Tibial nerve (tissue), 4 donors: ENCODE data around the gene TSSC4. TPM values are rescaled to one million over a fixed set of nuclear protein-coding genes. Genes with fewer than 3 reads are reported as not detected.

Source experiments
- DNase-seq, 2 donors: peaks; one replicate each; pipeline ENCODE4 v3.0.0-alpha.2; 2019; ENCODE audit warnings: low spot score in 2 of 2
- H3K27ac ChIP-seq, 4 donors: fragments of 200-600 bp; sonication (generic) in 3 of 4; one replicate each; pipeline ENCODE4 v1.5.1; 2017 to 2019; ENCODE audit warnings: mild to moderate bottlenecking in 1 of 4
- H3K27me3 ChIP-seq, 2 donors: fragments of 200-600 bp; sonication (generic) in 1 of 2; one replicate each; pipeline versions ENCODE4 v1.5.1 to v1.6.0; 2017 to 2019
- H3K36me3 ChIP-seq, 3 donors: fragments of 200-600 bp; sonication (generic); one replicate each; pipeline ENCODE4 v1.5.1; 2018 to 2019
- H3K4me1 ChIP-seq, 4 donors: fragments of 200-600 bp; sonication (generic) in 3 of 4; one replicate each; pipeline ENCODE4 v1.5.1; 2017 to 2019
- H3K4me3 ChIP-seq, 4 donors: fragments of 200-600 bp; sonication (generic) in 3 of 4; one replicate each; pipeline ENCODE4 v1.5.1; 2017 to 2019; ENCODE audit warnings: mild to moderate bottlenecking in 1 of 4, moderate library complexity in 1 of 4
- H3K9me3 ChIP-seq, 4 donors: fragments of 200-600 bp; sonication (generic) in 3 of 4; one replicate each; pipeline ENCODE4 v1.5.1; 2017 to 2019
- EP300 ChIP-seq, 2 donors: sonication (generic); formaldehyde crosslinking; IDR thresholded peaks; one replicate each; pipeline ENCODE4 v1.6.1; 2017; ENCODE audit warnings: antibody characterized with exemption in 2 of 2, mild to moderate bottlenecking in 1 of 2
- POLR2A ChIP-seq, 2 donors: fragments of 450-650 bp; IDR thresholded peaks; one replicate each; pipeline ENCODE4 v1.6.1; 2017; ENCODE audit warnings: antibody characterized with exemption in 2 of 2, mild to moderate bottlenecking in 2 of 2, moderate library complexity in 2 of 2
- WGBS, 2 donors: methylation state at CpG; one replicate each; pipeline ENCODE4 v1.1.5; 2018; 5-methylcytosine and 5-hydroxymethylcytosine counted together
- total RNA-seq, 4 donors: library from RNA; depleted of rRNA; stranded (reverse); fragments of >200 nt; gene quantifications; one replicate each; pipeline ENCODE4 v1.1.0, GENCODE V29; 2016
- TF ChIP-seq, protein P1 (sequence below), 5 experiments: fragments of 200-600 bp in 3 of 5; fragments of 450-650 bp in 2 of 5; sonication (generic) in 3 of 5; IDR thresholded peaks; one replicate each; pipeline ENCODE4 v1.5.1; 2016 to 2019; ENCODE audit warnings: antibody characterized with exemption in 5 of 5, mild to moderate bottlenecking in 3 of 5, moderate library complexity in 2 of 5

TSSC4 gene
- total RNA-seq, 4 donors from 2014 or later = 44.8 to 54.3 (median 49.1) TPM

- Histone ChIP-seq H3K36me3 (peaks cover 0 to 64% (median 19%) of the 10 kb centered on the region in 3 donors), H3K9me3 (no peaks in the 10 kb centered on the region), H3K4me3 (no peak overlapping the region), H3K4me1 (peaks cover 6 to 86% (median 59%) of the 10 kb centered on the region in 4 donors), H3K27me3 (no peaks in the 10 kb centered on the region), H3K27ac (peak overlapping the region in 3 of 4 donors; percentile 74 to 75 (median 74))
- no peak for TF ChIP-seq POLR2A (IDR thresholded peaks at IDR 0.05)
- TF ChIP-seq EP300 (IDR thresholded peaks at IDR 0.05) = no peak
- TF ChIP-seq, protein P1, sequence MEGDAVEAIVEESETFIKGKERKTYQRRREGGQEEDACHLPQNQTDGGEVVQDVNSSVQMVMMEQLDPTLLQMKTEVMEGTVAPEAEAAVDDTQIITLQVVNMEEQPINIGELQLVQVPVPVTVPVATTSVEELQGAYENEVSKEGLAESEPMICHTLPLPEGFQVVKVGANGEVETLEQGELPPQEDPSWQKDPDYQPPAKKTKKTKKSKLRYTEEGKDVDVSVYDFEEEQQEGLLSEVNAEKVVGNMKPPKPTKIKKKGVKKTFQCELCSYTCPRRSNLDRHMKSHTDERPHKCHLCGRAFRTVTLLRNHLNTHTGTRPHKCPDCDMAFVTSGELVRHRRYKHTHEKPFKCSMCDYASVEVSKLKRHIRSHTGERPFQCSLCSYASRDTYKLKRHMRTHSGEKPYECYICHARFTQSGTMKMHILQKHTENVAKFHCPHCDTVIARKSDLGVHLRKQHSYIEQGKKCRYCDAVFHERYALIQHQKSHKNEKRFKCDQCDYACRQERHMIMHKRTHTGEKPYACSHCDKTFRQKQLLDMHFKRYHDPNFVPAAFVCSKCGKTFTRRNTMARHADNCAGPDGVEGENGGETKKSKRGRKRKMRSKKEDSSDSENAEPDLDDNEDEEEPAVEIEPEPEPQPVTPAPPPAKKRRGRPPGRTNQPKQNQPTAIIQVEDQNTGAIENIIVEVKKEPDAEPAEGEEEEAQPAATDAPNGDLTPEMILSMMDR (IDR thresholded peaks at IDR 0.05) = no peak
- WGBS, 2 donors = 86 to 92% methylated on average over 5 to 17 of the region's 20 CpGs
- no peak for DNase-seq
These were observed 9.2 kb upstream of the TSSC4 start for GRCh38 chr11:2391181-2391975.

DNA sequence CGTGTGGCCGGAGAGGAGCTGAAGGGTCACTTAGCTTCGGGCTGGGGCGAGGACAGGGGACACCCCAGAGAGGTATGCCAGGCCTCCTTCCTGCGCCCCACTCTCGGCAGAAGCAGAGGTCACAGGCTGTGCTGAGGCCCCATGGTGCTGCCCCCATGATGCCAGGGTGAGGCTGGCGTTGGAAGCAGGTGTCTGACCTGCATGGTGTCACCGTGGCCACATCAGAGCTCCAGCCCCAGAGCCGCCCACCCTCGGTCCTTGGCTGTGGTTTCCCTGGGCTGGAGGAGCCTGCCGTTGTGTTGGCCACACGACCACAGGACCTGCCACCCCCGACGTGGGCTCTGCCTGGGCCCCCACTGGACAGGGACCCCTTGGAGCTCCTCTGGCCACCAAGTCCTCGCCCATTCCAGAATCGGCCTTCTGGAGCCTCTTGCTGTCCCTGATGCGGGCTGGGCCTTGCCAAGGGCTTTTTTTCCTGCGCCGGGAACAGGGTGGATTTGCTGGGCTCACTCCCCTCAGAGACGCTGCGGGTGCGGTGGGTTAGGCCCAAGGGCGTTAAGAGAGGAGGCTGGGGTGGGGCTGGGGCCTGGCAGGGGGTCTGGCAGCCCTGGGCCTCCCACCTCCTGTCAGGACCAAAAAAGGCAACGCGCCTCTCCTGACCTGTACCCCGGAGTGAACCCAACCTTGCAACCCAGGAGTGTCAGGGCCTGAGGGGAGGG is 8.2 kb upstream of the TSSC4 start:
- H3K27ac ChIP-seq = peak overlapping the region in 3 of 4 donors; percentile 74 to 75 (median 74)
- 77 to 85% methylated on average over 8 to 17 of the region's 26 CpGs for WGBS, 2 donors
- H3K4me1 ChIP-seq = peaks cover 1 to 75% (median 49%) of the 10 kb centered on the region in 4 donors
- H3K36me3 ChIP-seq = peaks cover 0 to 74% (median 19%) of the 10 kb centered on the region in 3 donors
- no peaks in the 10 kb centered on the region for H3K9me3 ChIP-seq
- no peak overlapping the region for H3K4me3 ChIP-seq
- no peak for DNase-seq
- TF ChIP-seq POLR2A (IDR thresholded peaks at IDR 0.05) (no peak), EP300 (IDR thresholded peaks at IDR 0.05) (no peak)
- TF ChIP-seq, protein P1 (IDR thresholded peaks at IDR 0.05) = no peak
- no peaks in the 10 kb centered on the region for H3K27me3 ChIP-seq

- peaks cover 0 to 68% (median 40%) of the 10 kb centered on the region in 4 donors for H3K4me1 ChIP-seq
- peak overlapping the region in 1 of 4 donors; percentile 25 for H3K27ac ChIP-seq
- DNase-seq = no peak
- no peaks in the 10 kb centered on the region for H3K27me3 ChIP-seq
- TF ChIP-seq, protein P1 (IDR thresholded peaks at IDR 0.05) = no peak
- no peak for TF ChIP-seq POLR2A (IDR thresholded peaks at IDR 0.05)
- no peak for TF ChIP-seq EP300 (IDR thresholded peaks at IDR 0.05)
- H3K36me3 ChIP-seq = peaks cover 0 to 82% (median 19%) of the 10 kb centered on the region in 3 donors
- H3K9me3 ChIP-seq = no peaks in the 10 kb centered on the region
- no peak overlapping the region for H3K4me3 ChIP-seq
- 83 to 86% methylated on average over 14 to 15 of the region's 27 CpGs for WGBS, 2 donors
These were observed 7.3 kb upstream of the TSSC4 start for GRCh38 chr11:2393111-2393868.

DNA sequence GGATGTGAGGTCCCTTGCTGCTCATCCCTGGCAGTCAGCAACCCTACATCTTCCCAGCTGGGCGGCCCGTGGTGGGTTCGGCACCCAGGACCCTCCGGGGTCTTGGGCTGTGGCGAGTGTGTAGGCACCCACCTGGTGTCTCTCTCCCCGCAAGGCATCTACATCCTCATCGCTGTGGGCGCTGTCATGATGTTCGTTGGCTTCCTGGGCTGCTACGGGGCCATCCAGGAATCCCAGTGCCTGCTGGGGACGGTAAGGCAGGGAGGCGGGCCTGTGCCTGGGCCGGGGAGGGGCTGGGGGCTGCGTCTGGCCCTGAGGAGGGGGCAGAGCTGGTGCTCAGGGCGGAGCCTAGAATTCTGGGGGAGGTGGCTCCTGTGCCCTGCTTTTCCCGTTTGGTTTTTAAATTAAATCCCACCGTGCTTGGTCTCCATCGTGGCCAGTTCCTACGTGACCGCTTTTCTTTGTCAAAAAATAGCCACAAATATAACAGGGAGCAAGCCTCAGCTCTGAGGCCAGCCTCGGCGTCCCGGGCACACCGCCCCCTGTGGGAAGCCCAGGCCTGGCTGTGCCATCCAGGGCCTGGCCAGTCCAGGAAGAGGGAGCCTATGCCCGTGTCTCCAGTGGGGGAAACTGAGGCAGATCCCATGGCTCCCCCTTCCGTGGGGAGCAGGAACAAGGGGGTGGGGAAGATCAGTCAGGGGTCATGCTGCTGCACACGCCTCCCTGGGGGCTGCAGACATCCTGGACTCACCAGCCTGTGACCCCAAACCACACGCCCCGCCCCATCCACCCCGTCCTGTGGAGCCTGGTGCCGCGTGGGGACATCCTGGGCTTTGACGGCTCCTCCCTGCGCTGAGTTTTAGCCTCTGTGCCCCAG is 6.4 kb upstream of the TSSC4 start:
- no peak overlapping the region for H3K4me3 ChIP-seq
- no peaks in the 10 kb centered on the region for H3K9me3 ChIP-seq
- TF ChIP-seq, protein P1 (IDR thresholded peaks at IDR 0.05) = no peak
- no peak for TF ChIP-seq EP300 (IDR thresholded peaks at IDR 0.05)
- TF ChIP-seq POLR2A (IDR thresholded peaks at IDR 0.05) = no peak
- peaks cover 0 to 68% (median 38%) of the 10 kb centered on the region in 4 donors for H3K4me1 ChIP-seq
- no peaks in the 10 kb centered on the region for H3K27me3 ChIP-seq
- DNase-seq = no peak
- WGBS, 2 donors = 76 to 85% methylated on average over 22 to 34 of the region's 34 CpGs
- H3K27ac ChIP-seq = peak overlapping the region in 1 of 4 donors; percentile 25
- H3K36me3 ChIP-seq = peaks cover 0 to 91% (median 19%) of the 10 kb centered on the region in 3 donors
